ENCODE results near the gene PLAAT5.

- no peak for TF ChIP-seq FOXK2 (IDR thresholded peaks at IDR 0.05)
- TF ChIP-seq FOXA1 (IDR thresholded peaks at IDR 0.05): no peak
These were observed 2.2 kb downstream of the PLAAT5 start for GRCh38 chr11:63488789-63489188.

All from HEK293T (cell line).